Panc1 (cell line): Measurements from ENCODE around the gene RXFP2. TPM values are rescaled to one million over a fixed set of nuclear protein-coding genes. Genes with fewer than 3 reads are reported as not detected.

ENCODE experiments used
- ATAC-seq: fragments of 200-7000 bp; cut with Tn5 transposase; 2 replicates; pipeline ENCODE4 v1.9.1; 2020; ENCODE audit warnings: mild to moderate bottlenecking, moderate library complexity
- BruUV-seq: library from RNA; stranded (reverse); fragments of 400-500 nt; replicated peaks from 2 replicates; lab custom pipeline; 2021; lab: Mats Ljungman, UMichigan
- CTCF ChIA-PET: fragments of 300-600 bp; sonication (Branson Sonifier 250); formaldehyde crosslinking; loops from one replicate; lab custom pipeline; 2022; ENCODE audit warnings: antibody characterized with exemption; lab: Charles Lee
- POLR2A ChIA-PET: fragments of 300-600 bp; sonication (Branson Sonifier 250); formaldehyde crosslinking; loops from one replicate; lab custom pipeline; 2022; ENCODE audit warnings: antibody characterized with exemption; lab: Charles Lee
- DNase-seq: peaks from one replicate; pipeline ENCODE4 v3.0.0-alpha.2; 2010; ENCODE audit warnings: low read depth, low spot score
- H3K27ac ChIP-seq: 2 replicates; pipeline ENCODE4 v1.5.1; 2011; ENCODE audit warnings: mild to moderate bottlenecking, low read length, inconsistent platforms
- H3K27me3 ChIP-seq: fragments of 200-500 bp; sonication (Bioruptor generic); 2 replicates; pipeline ENCODE4 v1.6.0; 2014; ENCODE audit warnings: low read length, inconsistent platforms; ENCODE audit not compliant: control insufficient read depth, insufficient read depth
- H3K36me3 ChIP-seq: fragments of 200-500 bp; sonication (Bioruptor generic); 2 replicates; pipeline ENCODE4 v1.5.1; 2014; ENCODE audit warnings: inconsistent platforms, mild to moderate bottlenecking, low read length, moderate library complexity; ENCODE audit not compliant: control insufficient read depth, insufficient read depth
- H3K4me1 ChIP-seq: 2 replicates; pipeline ENCODE4 v1.5.1; 2011; ENCODE audit warnings: inconsistent platforms, mild to moderate bottlenecking, low read length, moderate library complexity; ENCODE audit not compliant: control insufficient read depth, insufficient read depth
- H3K4me3 ChIP-seq, 2 experiments: 2 replicates each; pipeline ENCODE4 v1.5.1; 2011 to 2012; ENCODE audit warnings: low read depth in 2 of 2, low read length in 2 of 2, mild to moderate bottlenecking in 2 of 2, inconsistent platforms in 1 of 2, moderate library complexity in 1 of 2
- H3K9me3 ChIP-seq: fragments of 200-500 bp; sonication (Bioruptor generic); 2 replicates; pipeline ENCODE4 v1.5.1; 2014; ENCODE audit warnings: low read depth, mild to moderate bottlenecking, inconsistent platforms, low read length, moderate library complexity; ENCODE audit not compliant: control insufficient read depth, insufficient read depth
- POLR2AphosphoS5 ChIP-seq: IDR thresholded peaks from 2 replicates; pipeline ENCODE4 v1.6.1; 2012; ENCODE audit warnings: mild to moderate bottlenecking, low read depth, low read length, moderate library complexity
- SIN3A ChIP-seq: IDR thresholded peaks from 2 replicates; pipeline ENCODE4 v1.6.1; 2012; ENCODE audit warnings: low read depth, mild to moderate bottlenecking, low read length, moderate library complexity, borderline replicate concordance; ENCODE audit not compliant: insufficient read depth
- TCF7L2 ChIP-seq: IDR thresholded peaks from 2 replicates; pipeline ENCODE4 v1.6.1; 2011; ENCODE audit warnings: mild to moderate bottlenecking, low read depth, low read length, inconsistent platforms
- in situ Hi-C: cut with HindIII; loops from 2 replicates; pipeline ENCODE4 v1.10.0; 2016; ENCODE audit warnings: low sequenced_read_pairs, low pct_unique_long_range_greater_than_20kb
- intact Hi-C: fragments of 100-400 bp; cut with micrococcal nuclease; formaldehyde crosslinking; loops from one replicate; pipeline ENCODE4 v1.10.0; 2022; ENCODE audit not compliant: unreplicated experiment
- total RNA-seq: library from RNA; stranded (reverse); gene quantifications from one replicate; pipeline ENCODE4 v1.2.1, GENCODE V29; 2021; ENCODE audit not compliant: unreplicated experiment
- TF ChIP-seq, protein P1 (sequence below): fragments of 450-650 bp; IDR thresholded peaks from 2 replicates; pipeline ENCODE4 v1.5.1; 2017; ENCODE audit warnings: mild to moderate bottlenecking
- TF ChIP-seq, protein P2 (sequence below), 2 experiments: IDR thresholded peaks; 2 replicates each; pipeline ENCODE4 v1.6.1; 2011 to 2012; ENCODE audit warnings: low read depth in 2 of 2, control low read depth in 1 of 2, low read length in 1 of 2, mild to moderate bottlenecking in 1 of 2, moderate library complexity in 1 of 2; ENCODE audit not compliant: insufficient read depth in 1 of 2

Gene RXFP2
- total RNA-seq, 1 experiment from 2014 or later, result not detected

DNA sequence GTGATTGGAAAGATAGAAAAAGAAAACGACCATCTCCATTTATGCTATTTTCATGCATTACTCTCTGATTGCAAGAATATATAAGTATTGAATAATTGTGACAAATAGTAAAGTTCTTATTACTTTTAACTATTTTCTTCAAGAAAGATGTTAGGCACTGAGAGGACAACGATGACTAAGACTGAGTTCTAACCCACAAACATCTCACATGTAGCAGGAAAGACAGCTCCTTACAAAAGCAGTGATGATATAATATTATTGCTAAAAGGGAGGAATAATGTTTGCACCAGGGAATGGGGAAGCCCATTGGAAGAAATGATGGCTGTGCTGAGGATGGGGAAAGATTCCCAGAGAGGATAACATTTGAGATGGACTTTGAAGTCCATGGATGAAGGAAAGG lies 22.6 kb downstream of the RXFP2 start:
- no peaks in the 10 kb centered on the region for H3K4me1 ChIP-seq
- in situ Hi-C loops, result no loop called here
- CTCF ChIA-PET, result no interaction called here
- H3K4me3 ChIP-seq, result no peak overlapping the region
- H3K27ac ChIP-seq, result no peak overlapping the region
- TF ChIP-seq SIN3A (no peak), POLR2AphosphoS5 (no peak), TCF7L2 (no peak)
- TF ChIP-seq, protein P1, sequence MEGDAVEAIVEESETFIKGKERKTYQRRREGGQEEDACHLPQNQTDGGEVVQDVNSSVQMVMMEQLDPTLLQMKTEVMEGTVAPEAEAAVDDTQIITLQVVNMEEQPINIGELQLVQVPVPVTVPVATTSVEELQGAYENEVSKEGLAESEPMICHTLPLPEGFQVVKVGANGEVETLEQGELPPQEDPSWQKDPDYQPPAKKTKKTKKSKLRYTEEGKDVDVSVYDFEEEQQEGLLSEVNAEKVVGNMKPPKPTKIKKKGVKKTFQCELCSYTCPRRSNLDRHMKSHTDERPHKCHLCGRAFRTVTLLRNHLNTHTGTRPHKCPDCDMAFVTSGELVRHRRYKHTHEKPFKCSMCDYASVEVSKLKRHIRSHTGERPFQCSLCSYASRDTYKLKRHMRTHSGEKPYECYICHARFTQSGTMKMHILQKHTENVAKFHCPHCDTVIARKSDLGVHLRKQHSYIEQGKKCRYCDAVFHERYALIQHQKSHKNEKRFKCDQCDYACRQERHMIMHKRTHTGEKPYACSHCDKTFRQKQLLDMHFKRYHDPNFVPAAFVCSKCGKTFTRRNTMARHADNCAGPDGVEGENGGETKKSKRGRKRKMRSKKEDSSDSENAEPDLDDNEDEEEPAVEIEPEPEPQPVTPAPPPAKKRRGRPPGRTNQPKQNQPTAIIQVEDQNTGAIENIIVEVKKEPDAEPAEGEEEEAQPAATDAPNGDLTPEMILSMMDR, result no peak
- TF ChIP-seq, protein P2, sequence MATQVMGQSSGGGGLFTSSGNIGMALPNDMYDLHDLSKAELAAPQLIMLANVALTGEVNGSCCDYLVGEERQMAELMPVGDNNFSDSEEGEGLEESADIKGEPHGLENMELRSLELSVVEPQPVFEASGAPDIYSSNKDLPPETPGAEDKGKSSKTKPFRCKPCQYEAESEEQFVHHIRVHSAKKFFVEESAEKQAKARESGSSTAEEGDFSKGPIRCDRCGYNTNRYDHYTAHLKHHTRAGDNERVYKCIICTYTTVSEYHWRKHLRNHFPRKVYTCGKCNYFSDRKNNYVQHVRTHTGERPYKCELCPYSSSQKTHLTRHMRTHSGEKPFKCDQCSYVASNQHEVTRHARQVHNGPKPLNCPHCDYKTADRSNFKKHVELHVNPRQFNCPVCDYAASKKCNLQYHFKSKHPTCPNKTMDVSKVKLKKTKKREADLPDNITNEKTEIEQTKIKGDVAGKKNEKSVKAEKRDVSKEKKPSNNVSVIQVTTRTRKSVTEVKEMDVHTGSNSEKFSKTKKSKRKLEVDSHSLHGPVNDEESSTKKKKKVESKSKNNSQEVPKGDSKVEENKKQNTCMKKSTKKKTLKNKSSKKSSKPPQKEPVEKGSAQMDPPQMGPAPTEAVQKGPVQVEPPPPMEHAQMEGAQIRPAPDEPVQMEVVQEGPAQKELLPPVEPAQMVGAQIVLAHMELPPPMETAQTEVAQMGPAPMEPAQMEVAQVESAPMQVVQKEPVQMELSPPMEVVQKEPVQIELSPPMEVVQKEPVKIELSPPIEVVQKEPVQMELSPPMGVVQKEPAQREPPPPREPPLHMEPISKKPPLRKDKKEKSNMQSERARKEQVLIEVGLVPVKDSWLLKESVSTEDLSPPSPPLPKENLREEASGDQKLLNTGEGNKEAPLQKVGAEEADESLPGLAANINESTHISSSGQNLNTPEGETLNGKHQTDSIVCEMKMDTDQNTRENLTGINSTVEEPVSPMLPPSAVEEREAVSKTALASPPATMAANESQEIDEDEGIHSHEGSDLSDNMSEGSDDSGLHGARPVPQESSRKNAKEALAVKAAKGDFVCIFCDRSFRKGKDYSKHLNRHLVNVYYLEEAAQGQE (IDR thresholded peaks at IDR 0.05; ENCODE audit: insufficient read depth in 1 of 2, low read depth in 2 of 2, low read length in 1 of 2), result no peak
- no peak for ATAC-seq
- H3K27me3 ChIP-seq, result peaks cover 4% of the 10 kb centered on the region; the same call in 1 of the 2 replicates
- H3K9me3 ChIP-seq, result no peaks in the 10 kb centered on the region
- POLR2A ChIA-PET, result no interaction called here
- no TSS peak for BruUV-seq
- no peak for DNase-seq
- intact Hi-C loops, result no loop called here
- H3K36me3 ChIP-seq, result no peaks in the 10 kb centered on the region

DNA sequence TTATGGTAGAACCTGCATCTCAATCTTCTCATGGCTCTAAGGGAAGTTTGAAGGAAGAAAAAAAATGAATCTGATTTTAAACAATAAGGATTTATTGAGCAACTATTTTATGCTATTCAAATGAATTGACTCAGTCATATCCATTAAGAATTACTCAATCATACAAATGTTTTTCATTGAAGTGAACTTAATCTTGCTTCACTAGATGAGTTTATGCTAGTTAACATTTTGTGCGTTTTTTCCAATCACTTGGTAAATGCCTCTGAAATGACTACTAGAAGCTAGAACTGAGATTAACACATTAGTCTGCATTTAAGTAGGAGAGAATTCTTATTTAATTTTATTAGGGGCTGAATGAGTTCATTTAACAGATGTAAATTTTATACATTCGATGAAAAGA lies 25.2 kb downstream of the RXFP2 start:
- DNase-seq, result no peak
- intact Hi-C loops, result no loop called here
- Histone ChIP-seq H3K4me3 (no peak overlapping the region), H3K4me1 (no peaks in the 10 kb centered on the region), H3K36me3 (no peaks in the 10 kb centered on the region), H3K27ac (no peak overlapping the region), H3K9me3 (no peaks in the 10 kb centered on the region), H3K27me3 (peaks cover 4% of the 10 kb centered on the region; the same call in 1 of the 2 replicates)
- BruUV-seq, result no TSS peak
- in situ Hi-C loops, result no loop called here
- ATAC-seq, result no peak
- TF ChIP-seq TCF7L2 (no peak), SIN3A (no peak), POLR2AphosphoS5 (no peak)
- TF ChIP-seq, protein P1, result no peak
- TF ChIP-seq, protein P2 (IDR thresholded peaks at IDR 0.05; ENCODE audit: insufficient read depth in 1 of 2, low read depth in 2 of 2, low read length in 1 of 2), result no peak
- ChIA-PET POLR2A (no interaction called here), CTCF (no interaction called here)
